Astrocyte (in vitro differentiated cells and primary cell): Measurements from ENCODE around the gene HLF. TPM values are rescaled to one million over a fixed set of nuclear protein-coding genes. Genes with fewer than 3 reads are reported as not detected.

Source experiments
- DNase-seq: peaks from one replicate; pipeline ENCODE4 v3.0.0-alpha.2; 2010; ENCODE audit warnings: low read depth
- FAIRE-seq: peaks from 2 replicates; lab custom pipeline; 2011; peaks lifted over from hg19 to GRCh38; lab: Jason Lieb, UNC
- H2AFZ ChIP-seq: 2 replicates; pipeline ENCODE4 v1.6.0; 2012; ENCODE audit warnings: low read depth, low read length, inconsistent platforms
- H3K27ac ChIP-seq: 2 replicates; pipeline ENCODE4 v1.5.1; 2011; ENCODE audit warnings: low read depth, low read length, inconsistent platforms
- H3K27me3 ChIP-seq: 2 replicates; pipeline ENCODE4 v1.6.0; 2011; ENCODE audit warnings: low read length, inconsistent platforms; ENCODE audit not compliant: insufficient read depth
- H3K36me3 ChIP-seq: 2 replicates; pipeline ENCODE4 v1.5.1; 2011; ENCODE audit warnings: low read length, inconsistent platforms; ENCODE audit not compliant: insufficient read depth
- H3K4me1 ChIP-seq: 2 replicates; pipeline ENCODE4 v1.5.1; 2011; ENCODE audit warnings: low read length, inconsistent platforms; ENCODE audit not compliant: insufficient read depth
- H3K4me2 ChIP-seq: 2 replicates; pipeline ENCODE4 v1.6.0; 2012; ENCODE audit warnings: low read length, inconsistent platforms
- H3K4me3 ChIP-seq: 2 replicates; pipeline ENCODE4 v1.5.1; 2011; ENCODE audit warnings: low read depth, mild to moderate bottlenecking, low read length, inconsistent platforms; ENCODE audit not compliant: insufficient read depth
- H3K79me2 ChIP-seq: 2 replicates; pipeline ENCODE4 v1.6.0; 2012; ENCODE audit warnings: mild to moderate bottlenecking, low read length, inconsistent platforms; ENCODE audit not compliant: insufficient read depth
- H3K9ac ChIP-seq: 2 replicates; pipeline ENCODE4 v1.6.0; 2012; ENCODE audit warnings: mild to moderate bottlenecking, low read length, inconsistent platforms
- H3K9me3 ChIP-seq: 2 replicates; pipeline ENCODE4 v1.5.1; 2012; ENCODE audit warnings: low read depth, mild to moderate bottlenecking, low read length, inconsistent platforms; ENCODE audit not compliant: insufficient read depth
- H4K20me1 ChIP-seq: 2 replicates; pipeline ENCODE4 v1.6.0; 2012; ENCODE audit warnings: low read length, inconsistent platforms; ENCODE audit not compliant: insufficient read depth
- H3K27ac Mint-ChIP-seq: one replicate; pipeline ENCODE4 v1.8.0; 2021; ENCODE audit warnings: mild to moderate bottlenecking, mixed read lengths; ENCODE audit not compliant: unreplicated experiment
- H3K27me3 Mint-ChIP-seq: one replicate; pipeline ENCODE4 v1.8.0; 2021; ENCODE audit warnings: low read depth, mixed read lengths; ENCODE audit not compliant: unreplicated experiment
- H3K36me3 Mint-ChIP-seq: one replicate; pipeline ENCODE4 v1.8.0; 2021; ENCODE audit warnings: low read depth, mixed read lengths; ENCODE audit not compliant: unreplicated experiment
- H3K4me1 Mint-ChIP-seq: one replicate; pipeline ENCODE4 v1.8.0; 2021; ENCODE audit warnings: low read depth, mixed read lengths; ENCODE audit not compliant: unreplicated experiment
- H3K4me3 Mint-ChIP-seq: one replicate; pipeline ENCODE4 v1.8.0; 2021; ENCODE audit warnings: mild to moderate bottlenecking, moderate library complexity, mixed read lengths; ENCODE audit not compliant: unreplicated experiment
- H3K9me3 Mint-ChIP-seq: one replicate; pipeline ENCODE4 v1.8.0; 2021; ENCODE audit warnings: mild to moderate bottlenecking, mixed read lengths; ENCODE audit not compliant: unreplicated experiment
- EZH2 ChIP-seq: IDR thresholded peaks from 2 replicates; pipeline ENCODE4 v1.6.1; 2012; ENCODE audit warnings: mild to moderate bottlenecking, low read length, inconsistent platforms; ENCODE audit not compliant: insufficient read depth
- total RNA-seq: library from RNA; stranded (reverse); gene quantifications from 2 replicates; pipeline ENCODE4 v1.2.1, GENCODE V29; 2021
- TF ChIP-seq, protein P1 (sequence below): IDR thresholded peaks from 2 replicates; pipeline ENCODE4 v1.5.1; 2011; ENCODE audit warnings: low read depth, mild to moderate bottlenecking, inconsistent platforms, low read length, moderate library complexity; ENCODE audit not compliant: insufficient read depth

HLF gene
- total RNA-seq, 1 donor from 2014 or later, result not detected

DNA sequence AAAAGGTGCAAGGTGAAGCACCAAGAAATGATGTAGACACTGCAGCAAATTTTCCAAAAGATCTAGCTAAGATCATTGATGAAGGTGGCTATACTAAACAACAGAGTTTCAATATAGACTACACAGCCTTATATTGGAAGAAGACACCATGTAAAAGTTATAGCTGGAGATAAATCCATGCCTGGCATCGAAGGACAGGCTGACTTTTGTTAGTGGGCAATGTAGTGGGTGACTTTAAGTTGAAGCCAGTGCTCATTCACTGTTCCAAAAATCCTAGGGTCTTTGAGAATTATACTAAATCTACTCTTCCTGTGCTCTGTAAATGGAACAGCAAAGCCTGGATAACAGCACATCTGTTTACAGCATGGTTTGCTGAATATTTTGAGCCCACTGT is 26.4 kb downstream of the HLF start:
- Mint-ChIP-seq H3K27ac (no peak overlapping the region), H3K4me1 (peaks cover 2% of the 10 kb centered on the region), H3K27me3 (no peaks in the 10 kb centered on the region), H3K4me3 (no peak overlapping the region), H3K9me3 (peaks cover 3% of the 10 kb centered on the region), H3K36me3 (no peaks in the 10 kb centered on the region)
- Histone ChIP-seq H3K4me1 (no peaks in the 10 kb centered on the region), H2AFZ (no peak overlapping the region), H3K4me2 (no peak overlapping the region), H3K9ac (no peak overlapping the region), H3K27me3 (no peaks in the 10 kb centered on the region), H3K9me3 (no peaks in the 10 kb centered on the region), H3K27ac (no peak overlapping the region), H3K79me2 (no peaks in the 10 kb centered on the region), H3K4me3 (no peak overlapping the region), H4K20me1 (no peaks in the 10 kb centered on the region), H3K36me3 (no peaks in the 10 kb centered on the region)
- DNase-seq (no peak), FAIRE-seq (no peak)
- TF ChIP-seq, protein P1, sequence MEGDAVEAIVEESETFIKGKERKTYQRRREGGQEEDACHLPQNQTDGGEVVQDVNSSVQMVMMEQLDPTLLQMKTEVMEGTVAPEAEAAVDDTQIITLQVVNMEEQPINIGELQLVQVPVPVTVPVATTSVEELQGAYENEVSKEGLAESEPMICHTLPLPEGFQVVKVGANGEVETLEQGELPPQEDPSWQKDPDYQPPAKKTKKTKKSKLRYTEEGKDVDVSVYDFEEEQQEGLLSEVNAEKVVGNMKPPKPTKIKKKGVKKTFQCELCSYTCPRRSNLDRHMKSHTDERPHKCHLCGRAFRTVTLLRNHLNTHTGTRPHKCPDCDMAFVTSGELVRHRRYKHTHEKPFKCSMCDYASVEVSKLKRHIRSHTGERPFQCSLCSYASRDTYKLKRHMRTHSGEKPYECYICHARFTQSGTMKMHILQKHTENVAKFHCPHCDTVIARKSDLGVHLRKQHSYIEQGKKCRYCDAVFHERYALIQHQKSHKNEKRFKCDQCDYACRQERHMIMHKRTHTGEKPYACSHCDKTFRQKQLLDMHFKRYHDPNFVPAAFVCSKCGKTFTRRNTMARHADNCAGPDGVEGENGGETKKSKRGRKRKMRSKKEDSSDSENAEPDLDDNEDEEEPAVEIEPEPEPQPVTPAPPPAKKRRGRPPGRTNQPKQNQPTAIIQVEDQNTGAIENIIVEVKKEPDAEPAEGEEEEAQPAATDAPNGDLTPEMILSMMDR, result no peak
- TF ChIP-seq EZH2, result no peak

DNA sequence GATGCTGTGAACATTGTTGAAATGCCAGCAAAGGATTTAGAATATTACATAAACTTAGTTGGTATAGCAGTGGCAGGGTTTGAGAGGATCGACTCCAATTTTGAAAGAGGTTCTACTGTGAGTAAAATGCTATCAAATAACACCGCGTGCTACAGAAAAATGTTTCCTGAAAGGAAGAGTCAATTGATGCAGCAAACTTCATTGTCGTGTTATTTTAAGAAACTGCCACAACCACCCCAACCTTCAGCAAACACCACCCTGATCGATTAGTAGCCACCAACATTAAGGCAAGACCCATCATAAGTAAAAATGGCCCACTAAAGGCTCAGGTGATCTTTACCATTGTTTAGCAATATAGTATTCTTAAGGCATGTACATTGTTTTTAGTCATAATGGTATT is 27.3 kb downstream of the HLF start:
- Histone ChIP-seq H3K79me2 (no peaks in the 10 kb centered on the region), H3K9me3 (no peaks in the 10 kb centered on the region), H4K20me1 (no peaks in the 10 kb centered on the region), H3K4me3 (no peak overlapping the region), H3K9ac (no peak overlapping the region), H3K36me3 (no peaks in the 10 kb centered on the region), H3K27me3 (no peaks in the 10 kb centered on the region), H3K4me2 (no peak overlapping the region), H2AFZ (no peak overlapping the region), H3K4me1 (no peaks in the 10 kb centered on the region), H3K27ac (no peak overlapping the region)
- no peaks in the 10 kb centered on the region for H3K36me3 Mint-ChIP-seq
- FAIRE-seq, result no peak
- DNase-seq, result no peak
- H3K27me3 Mint-ChIP-seq, result no peaks in the 10 kb centered on the region
- TF ChIP-seq EZH2, result no peak
- TF ChIP-seq, protein P1, result no peak
- H3K4me1 Mint-ChIP-seq, result no peaks in the 10 kb centered on the region
- no peak overlapping the region for H3K4me3 Mint-ChIP-seq
- H3K9me3 Mint-ChIP-seq, result peaks cover 3% of the 10 kb centered on the region
- no peak overlapping the region for H3K27ac Mint-ChIP-seq

DNA sequence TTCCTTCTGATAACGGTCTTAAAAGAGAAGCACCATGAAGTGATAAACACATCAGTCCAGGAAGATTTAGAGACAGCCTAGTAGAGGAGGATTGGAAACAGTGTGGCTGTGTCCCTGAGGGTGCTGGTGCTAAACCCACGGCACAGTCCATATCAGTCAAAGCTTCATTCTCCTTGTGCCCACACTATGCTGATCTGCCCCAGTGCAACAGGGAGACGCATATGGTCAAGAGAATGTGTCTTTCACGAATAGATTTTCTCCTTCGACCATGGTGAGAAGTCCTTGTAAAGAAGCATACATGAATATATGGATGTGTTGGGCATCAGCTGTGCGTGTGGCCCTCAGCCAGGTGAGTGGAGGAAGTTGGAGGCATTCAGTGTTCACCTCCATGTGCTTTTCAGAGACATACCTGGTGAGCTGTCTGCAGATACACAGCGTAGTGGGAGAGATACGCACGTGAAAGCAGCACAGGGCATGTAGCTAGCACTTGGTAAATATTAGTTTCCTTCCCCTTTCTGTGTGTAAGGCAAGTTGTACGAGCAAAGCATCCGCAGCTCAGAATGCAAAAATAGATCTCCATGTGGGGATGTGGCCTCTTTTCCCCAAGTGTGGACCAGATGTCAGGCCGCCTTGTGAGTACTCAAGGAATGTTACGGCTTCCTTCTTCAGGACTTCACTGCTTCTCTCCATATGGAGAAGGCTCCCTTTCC is 29.4 kb downstream of the HLF start:
- Histone ChIP-seq H3K79me2 (no peaks in the 10 kb centered on the region), H3K4me3 (no peak overlapping the region), H3K9me3 (no peaks in the 10 kb centered on the region), H3K27ac (no peak overlapping the region), H4K20me1 (no peaks in the 10 kb centered on the region), H3K4me1 (no peaks in the 10 kb centered on the region), H3K4me2 (no peak overlapping the region), H3K9ac (no peak overlapping the region), H3K36me3 (no peaks in the 10 kb centered on the region), H2AFZ (no peak overlapping the region), H3K27me3 (no peaks in the 10 kb centered on the region)
- H3K4me1 Mint-ChIP-seq, result no peaks in the 10 kb centered on the region
- no peak overlapping the region for H3K27ac Mint-ChIP-seq
- H3K27me3 Mint-ChIP-seq, result peaks cover 3% of the 10 kb centered on the region
- no peaks in the 10 kb centered on the region for H3K36me3 Mint-ChIP-seq
- DNase-seq (no peak), FAIRE-seq (no peak)
- TF ChIP-seq, protein P1, result no peak
- TF ChIP-seq EZH2, result no peak
- no peak overlapping the region for H3K4me3 Mint-ChIP-seq
- peaks cover 3% of the 10 kb centered on the region for H3K9me3 Mint-ChIP-seq
